NB4 (cell line): ENCODE measurements around the gene HMG20B.

Experiments
- MYC ChIP-seq: IDR thresholded peaks from 2 replicates; pipeline ENCODE4 v1.6.1; 2011; ENCODE audit warnings: low read depth, low read length
- POLR2A ChIP-seq: IDR thresholded peaks from 2 replicates; pipeline ENCODE4 v1.6.1; 2011; ENCODE audit warnings: mild to moderate bottlenecking; ENCODE audit not compliant: insufficient read length; ENCODE audit errors: extremely low read depth
- TF ChIP-seq, protein P1 (sequence below): IDR thresholded peaks from one replicate; pipeline ENCODE4 v1.5.1; 2012; ENCODE audit warnings: low read depth, low read length

DNA sequence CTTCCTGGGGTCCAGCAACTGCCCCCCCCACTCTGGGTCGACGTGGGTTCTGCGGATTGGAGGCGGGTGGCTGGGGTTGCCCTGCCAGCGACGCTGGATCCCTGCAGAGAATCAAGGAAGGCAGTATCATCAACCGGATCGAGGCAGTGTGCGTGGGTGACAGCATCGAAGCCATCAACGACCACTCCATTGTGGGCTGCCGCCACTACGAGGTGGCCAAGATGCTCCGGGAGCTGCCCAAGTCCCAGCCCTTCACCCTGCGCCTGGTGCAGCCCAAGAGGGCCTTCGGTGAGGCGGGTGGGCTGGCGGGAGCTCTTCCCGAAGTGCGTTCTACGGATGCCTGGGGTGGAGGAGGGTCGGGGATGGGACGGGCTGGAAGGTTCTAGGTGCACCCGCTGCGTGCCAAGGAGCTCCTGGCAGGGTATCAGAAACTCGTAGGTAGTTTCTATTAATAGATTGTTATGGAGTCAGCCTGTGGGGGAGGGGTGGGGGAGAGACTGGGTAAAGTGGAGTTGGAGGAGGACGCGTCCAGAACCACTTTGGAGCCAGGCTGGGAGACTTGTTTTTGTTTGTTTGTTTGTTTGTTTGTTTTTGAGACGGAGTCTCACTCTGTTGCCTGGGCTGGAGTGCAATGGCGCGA lies 14.1 kb downstream of the HMG20B start:
- TF ChIP-seq MYC (no peak), POLR2A (no peak)
- TF ChIP-seq, protein P1, sequence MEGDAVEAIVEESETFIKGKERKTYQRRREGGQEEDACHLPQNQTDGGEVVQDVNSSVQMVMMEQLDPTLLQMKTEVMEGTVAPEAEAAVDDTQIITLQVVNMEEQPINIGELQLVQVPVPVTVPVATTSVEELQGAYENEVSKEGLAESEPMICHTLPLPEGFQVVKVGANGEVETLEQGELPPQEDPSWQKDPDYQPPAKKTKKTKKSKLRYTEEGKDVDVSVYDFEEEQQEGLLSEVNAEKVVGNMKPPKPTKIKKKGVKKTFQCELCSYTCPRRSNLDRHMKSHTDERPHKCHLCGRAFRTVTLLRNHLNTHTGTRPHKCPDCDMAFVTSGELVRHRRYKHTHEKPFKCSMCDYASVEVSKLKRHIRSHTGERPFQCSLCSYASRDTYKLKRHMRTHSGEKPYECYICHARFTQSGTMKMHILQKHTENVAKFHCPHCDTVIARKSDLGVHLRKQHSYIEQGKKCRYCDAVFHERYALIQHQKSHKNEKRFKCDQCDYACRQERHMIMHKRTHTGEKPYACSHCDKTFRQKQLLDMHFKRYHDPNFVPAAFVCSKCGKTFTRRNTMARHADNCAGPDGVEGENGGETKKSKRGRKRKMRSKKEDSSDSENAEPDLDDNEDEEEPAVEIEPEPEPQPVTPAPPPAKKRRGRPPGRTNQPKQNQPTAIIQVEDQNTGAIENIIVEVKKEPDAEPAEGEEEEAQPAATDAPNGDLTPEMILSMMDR, result no peak
